AG09309 (cell line): Measurements from ENCODE around the gene NECAB2.

ENCODE experiments used
- DNase-seq: peaks from one replicate; pipeline ENCODE4 v3.0.0-alpha.2; 2010; ENCODE audit warnings: low read depth
- H3K4me3 ChIP-seq: 2 replicates; pipeline ENCODE4 v1.5.1; 2011; ENCODE audit warnings: mild to moderate bottlenecking, low read depth, low read length, moderate library complexity; ENCODE audit not compliant: control insufficient read depth
- CTCF ChIP-seq: IDR thresholded peaks from 2 replicates; pipeline ENCODE4 v1.5.1; 2011; ENCODE audit warnings: mild to moderate bottlenecking, low read depth, low read length, inconsistent platforms; ENCODE audit not compliant: insufficient read depth, control insufficient read depth; ENCODE audit errors: missing control alignments

The NECAB2 gene

DNA sequence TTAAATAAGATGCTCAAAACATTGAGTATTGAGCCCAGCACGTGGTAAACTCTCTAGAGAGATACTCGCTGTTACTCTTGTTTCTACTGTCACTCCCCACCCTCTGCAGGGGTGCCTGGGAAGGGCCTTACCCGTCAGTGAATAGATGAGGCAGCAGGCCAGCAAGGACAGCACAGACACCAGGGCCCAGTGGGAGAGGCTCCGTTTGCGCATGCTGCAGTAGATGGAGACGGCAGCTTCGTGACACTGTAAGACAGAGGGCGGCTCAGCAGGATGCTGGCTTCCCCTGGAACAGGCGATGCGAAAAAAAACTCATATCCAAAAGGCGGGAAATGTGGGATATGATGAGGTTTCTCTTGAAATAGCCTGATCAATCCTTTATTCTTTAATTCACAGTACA, 54.6 kb downstream of the NECAB2 start:
- no peak for TF ChIP-seq CTCF
- DNase-seq, result no peak
- no peak overlapping the region for H3K4me3 ChIP-seq

DNA sequence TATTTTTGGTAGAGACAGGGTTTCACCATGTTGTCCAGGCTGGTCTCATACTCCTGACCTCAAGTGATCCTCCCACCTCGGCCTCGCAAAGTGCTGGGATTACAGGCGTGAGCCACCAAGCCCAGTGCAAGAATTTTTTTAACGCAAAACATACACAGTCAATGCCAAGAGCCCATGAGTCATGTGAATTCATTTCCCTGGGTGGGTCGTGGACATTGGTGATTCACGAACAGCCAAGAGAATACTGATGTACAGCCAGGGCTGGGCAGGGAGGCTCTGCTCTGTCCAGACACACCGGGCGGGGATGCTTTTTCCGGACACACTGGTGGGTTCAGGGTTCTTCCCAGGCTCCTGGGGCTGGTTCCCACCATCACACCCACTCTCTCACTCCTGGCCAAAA, 56.8 kb downstream of the NECAB2 start:
- no peak for TF ChIP-seq CTCF
- peak; percentile 67 for DNase-seq
- H3K4me3 ChIP-seq, result no peak overlapping the region

GRCh38 chr16:84026606-84027005, 58.6 kb downstream of the NECAB2 start:
- TF ChIP-seq CTCF, result no peak
- H3K4me3 ChIP-seq, result no peak overlapping the region
- no peak for DNase-seq

- no peak for TF ChIP-seq CTCF
- no peak overlapping the region for H3K4me3 ChIP-seq
- DNase-seq, result no peak
Observed at GRCh38 chr16:84027625-84028024, 59.6 kb downstream of the NECAB2 start.

DNA sequence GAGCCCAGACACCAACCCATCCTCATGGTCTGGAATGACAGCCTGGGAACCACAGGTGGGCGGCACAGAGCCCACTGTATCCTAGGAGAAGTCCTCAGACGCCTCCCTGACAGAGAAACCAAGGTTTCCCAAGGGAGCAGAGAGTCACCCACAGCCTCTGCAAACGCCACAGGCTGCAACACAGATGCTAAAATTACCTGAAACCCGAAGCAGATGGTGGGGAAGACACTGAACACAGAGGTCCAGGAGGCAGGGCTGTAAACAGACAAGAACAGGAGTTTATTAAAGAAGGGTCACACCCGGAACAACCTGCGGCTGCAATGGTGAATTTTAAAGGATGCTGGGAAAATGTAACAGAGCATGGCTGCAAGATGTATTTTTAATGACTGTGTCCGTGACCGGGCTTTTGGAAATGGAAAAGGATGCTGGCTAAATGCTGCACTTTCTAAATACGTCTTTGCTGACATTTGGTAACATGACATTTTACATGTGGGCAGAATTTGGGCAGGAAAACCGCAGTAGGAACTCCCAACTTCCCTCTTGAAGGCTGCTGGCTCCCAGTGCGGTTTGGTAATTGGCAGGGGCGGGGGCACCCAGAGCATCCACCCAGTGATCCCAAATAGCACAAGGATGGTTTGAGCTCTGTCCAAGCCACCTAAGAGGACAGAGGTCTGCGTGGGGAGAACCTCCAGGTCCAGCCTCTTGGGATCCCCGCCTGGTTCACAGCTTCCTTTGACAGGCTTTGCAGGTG, 61.4 kb downstream of the NECAB2 start:
- DNase-seq, result no peak
- no peak for TF ChIP-seq CTCF
- H3K4me3 ChIP-seq, result no peak overlapping the region

GRCh38 chr16:84031556-84031955, 63.5 kb downstream of the NECAB2 start:
- TF ChIP-seq CTCF, result no peak
- no peak for DNase-seq
- no peak overlapping the region for H3K4me3 ChIP-seq

DNA sequence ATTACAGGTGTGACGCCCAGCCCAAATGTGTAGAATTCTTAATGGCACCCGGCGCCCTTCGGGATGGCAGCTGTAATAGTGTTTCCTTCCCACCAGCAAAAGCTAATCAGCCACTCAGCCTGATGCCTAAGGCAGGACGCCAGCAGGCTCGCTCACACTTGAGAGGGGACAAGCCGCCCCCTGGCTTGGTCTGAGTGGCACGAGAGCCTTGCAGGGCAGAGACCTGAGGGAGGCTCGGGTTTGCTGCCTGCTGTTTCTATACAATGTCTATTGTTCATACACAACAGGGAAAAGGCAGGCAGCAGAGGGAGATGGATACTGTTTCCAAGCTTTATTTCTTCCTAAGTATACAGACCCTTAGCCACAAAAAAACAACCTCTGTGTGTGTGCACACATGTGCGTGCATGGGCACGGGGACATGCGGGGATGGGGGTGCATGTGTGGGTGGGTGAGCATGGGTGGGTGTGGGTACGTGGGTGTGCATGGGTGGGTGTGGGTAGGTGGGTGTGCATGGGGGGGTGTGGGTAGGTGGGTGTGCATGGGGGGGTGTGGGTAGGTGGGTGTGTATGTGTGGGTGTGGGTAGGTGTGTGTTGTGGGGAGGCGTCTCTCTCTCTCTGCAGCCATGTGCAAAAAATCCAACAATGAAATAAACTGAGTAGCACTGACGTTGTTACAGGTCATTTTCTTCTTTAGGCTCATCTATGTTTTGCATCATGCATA, 64.6 kb downstream of the NECAB2 start:
- H3K4me3 ChIP-seq, result no peak overlapping the region
- DNase-seq, result no peak
- TF ChIP-seq CTCF, result no peak
